H1 (cell line): Measurements from ENCODE around the gene ABCC2. TPM values are rescaled to one million over a fixed set of nuclear protein-coding genes. Genes with fewer than 3 reads are reported as not detected.

ENCODE experiments used
- CTCF ChIA-PET: fragments of 300-600 bp; sonication (Branson Sonifier 250); formaldehyde crosslinking; loops from one replicate; lab custom pipeline; 2021; ENCODE audit not compliant: partially characterized antibody; lab: Charles Lee
- POLR2A ChIA-PET: fragments of 300-600 bp; sonication (Branson Sonifier 250); formaldehyde crosslinking; loops from one replicate; lab custom pipeline; 2021; ENCODE audit warnings: inconsistent platforms; ENCODE audit not compliant: partially characterized antibody; lab: Charles Lee
- DNase-seq, 2 experiments: peaks; one replicate each; pipeline versions ENCODE4 v3.0.0 to v3.0.0-alpha.2; 2010 to 2022; ENCODE audit warnings: low spot score in 2 of 2, low read depth in 1 of 2, mixed read lengths in 1 of 2
- FAIRE-seq: peaks from 2 replicates; lab custom pipeline; 2011; peaks lifted over from hg19 to GRCh38; lab: Jason Lieb, UNC
- H2AFZ ChIP-seq: 2 replicates; pipeline ENCODE4 v1.8.1; 2012; ENCODE audit warnings: low read length, inconsistent platforms
- H2AK5ac ChIP-seq: 2 replicates; pipeline ENCODE4 v1.6.1; 2013; ENCODE audit warnings: low read depth, low read length
- H2BK120ac ChIP-seq: replicated peaks from 2 replicates; pipeline ENCODE3; 2013; ENCODE audit warnings: low read depth, low read length, inconsistent platforms
- H2BK12ac ChIP-seq: 2 replicates; pipeline ENCODE4 v1.6.1; 2013; ENCODE audit warnings: low read depth, low read length
- H2BK15ac ChIP-seq: 2 replicates; pipeline ENCODE4 v1.6.1; 2013; ENCODE audit warnings: low read length
- H2BK20ac ChIP-seq: 2 replicates; pipeline ENCODE4 v1.6.1; 2013; ENCODE audit warnings: low read length
- H2BK5ac ChIP-seq: 2 replicates; pipeline ENCODE4 v1.6.1; 2013; ENCODE audit warnings: low read depth, low read length
- H3K14ac ChIP-seq: 2 replicates; pipeline ENCODE4 v1.6.1; 2013; ENCODE audit warnings: inconsistent platforms; ENCODE audit not compliant: insufficient read length
- H3K18ac ChIP-seq: 2 replicates; pipeline ENCODE4 v1.6.1; 2013; ENCODE audit warnings: low read length; ENCODE audit errors: extremely low read depth
- H3K23ac ChIP-seq: 2 replicates; pipeline ENCODE4 v1.6.1; 2013; ENCODE audit warnings: inconsistent platforms; ENCODE audit not compliant: insufficient read length
- H3K23me2 ChIP-seq: 2 replicates; pipeline ENCODE4 v1.6.1; 2013; ENCODE audit warnings: low read depth, low read length
- H3K27ac ChIP-seq: 2 replicates; pipeline ENCODE4 v1.6.1; 2011; ENCODE audit warnings: low read depth, low read length, inconsistent platforms
- H3K27me3 ChIP-seq, 4 experiments: replicated peaks in 1 of 4; 1 replicate in 1 of 4; 2 replicates in 3 of 4; pipeline versions ENCODE4 v1.6.1 to v1.8.1; 2011 to 2013; ENCODE audit warnings: low read length in 3 of 4, mild to moderate bottlenecking in 3 of 4, inconsistent platforms in 2 of 4, mixed read lengths in 2 of 4, moderate library complexity in 1 of 4; ENCODE audit not compliant: control insufficient read depth in 3 of 4, insufficient read depth in 3 of 4; ENCODE audit errors: extremely low read depth in 1 of 4
- H3K36me3 ChIP-seq, 4 experiments: 2 replicates each; pipeline versions ENCODE4 v1.6.1 to v1.8.1; 2011 to 2013; ENCODE audit warnings: mild to moderate bottlenecking in 4 of 4, low read length in 3 of 4, moderate library complexity in 2 of 4, control low read depth in 1 of 4, inconsistent platforms in 1 of 4; ENCODE audit not compliant: insufficient read depth in 4 of 4, control insufficient read depth in 2 of 4
- H3K4ac ChIP-seq: replicated peaks from 2 replicates; pipeline ENCODE3; 2013; ENCODE audit warnings: low read length, low read depth, mixed read lengths, inconsistent platforms; ENCODE audit not compliant: insufficient read length
- H3K4me1 ChIP-seq, 4 experiments: replicated peaks in 1 of 4; 1 replicate in 1 of 4; 2 replicates in 3 of 4; pipeline versions ENCODE4 v1.6.1 to v1.8.1; 2011 to 2013; ENCODE audit warnings: low read length in 3 of 4, inconsistent platforms in 2 of 4, mixed read lengths in 1 of 4; ENCODE audit not compliant: insufficient read depth in 4 of 4, control insufficient read depth in 3 of 4
- H3K4me2 ChIP-seq, 2 experiments: 2 replicates each; pipeline versions ENCODE4 v1.6.1 to v1.8.1; 2011 to 2013; ENCODE audit warnings: low read depth in 2 of 2, low read length in 2 of 2, control low read depth in 1 of 2, inconsistent platforms in 1 of 2, mild to moderate bottlenecking in 1 of 2; ENCODE audit not compliant: insufficient read depth in 1 of 2
- H3K4me3 ChIP-seq, 4 experiments: fragments of 200-600, 300-600 bp in 1 of 4; sonication (generic), shearing (Covaris generic), sonication (Bioruptor Twin) in 1 of 4; 2 replicates each; pipeline versions ENCODE4 v1.5.1 to v1.8.1; 2011 to 2016; ENCODE audit warnings: low read length in 4 of 4, low read depth in 3 of 4, control low read depth in 2 of 4, inconsistent platforms in 2 of 4, mild to moderate bottlenecking in 2 of 4, mixed read lengths in 1 of 4, moderate library complexity in 1 of 4; ENCODE audit not compliant: insufficient read depth in 2 of 4; ENCODE audit errors: extremely low read depth in 1 of 4
- H3K56ac ChIP-seq: replicated peaks from 2 replicates; pipeline ENCODE3; 2013; ENCODE audit warnings: low read depth, mild to moderate bottlenecking, mixed read lengths, low read length, inconsistent platforms; ENCODE audit not compliant: insufficient read length
- H3K79me1 ChIP-seq: 2 replicates; pipeline ENCODE4 v1.6.1; 2013; ENCODE audit warnings: low read depth, low read length, control low read depth
- H3K79me2 ChIP-seq, 2 experiments: 2 replicates each; pipeline versions ENCODE4 v1.6.1 to v1.8.1; 2012 to 2013; ENCODE audit warnings: low read length in 2 of 2, mild to moderate bottlenecking in 2 of 2, inconsistent platforms in 1 of 2; ENCODE audit not compliant: insufficient read depth in 2 of 2, control insufficient read depth in 1 of 2
- H3K9ac ChIP-seq, 4 experiments: replicated peaks in 1 of 4; 1 replicate in 1 of 4; 2 replicates in 3 of 4; pipeline versions ENCODE4 v1.6.1 to v1.8.1; 2011 to 2013; ENCODE audit warnings: low read depth in 3 of 4, low read length in 3 of 4, control low read depth in 2 of 4, mild to moderate bottlenecking in 2 of 4, moderate library complexity in 2 of 4, inconsistent platforms in 1 of 4; ENCODE audit errors: extremely low read depth in 1 of 4
- H3K9me3 ChIP-seq, 2 experiments: 2 replicates each; pipeline versions ENCODE4 v1.6.1 to v1.8.1; 2012 to 2013; ENCODE audit warnings: mild to moderate bottlenecking in 2 of 2, moderate library complexity in 2 of 2, control low read depth in 1 of 2, inconsistent platforms in 1 of 2, low read depth in 1 of 2, low read length in 1 of 2, mixed read lengths in 1 of 2; ENCODE audit not compliant: insufficient read depth in 2 of 2
- H4K20me1 ChIP-seq, 2 experiments: replicated peaks in 1 of 2; 2 replicates each; pipeline versions ENCODE3 to v1.8.1; 2011 to 2013; ENCODE audit warnings: inconsistent platforms in 2 of 2, low read length in 2 of 2, mild to moderate bottlenecking in 1 of 2; ENCODE audit not compliant: insufficient read depth in 2 of 2, control insufficient read depth in 1 of 2
- H4K5ac ChIP-seq: 2 replicates; pipeline ENCODE4 v1.6.1; 2013; ENCODE audit warnings: low read length, low read depth, mixed read lengths, inconsistent platforms; ENCODE audit not compliant: insufficient read length
- H4K8ac ChIP-seq: 2 replicates; pipeline ENCODE4 v1.8.0; 2013; ENCODE audit warnings: mild to moderate bottlenecking, moderate library complexity, low read length, inconsistent platforms; ENCODE audit not compliant: insufficient read depth; ENCODE audit errors: extremely low read depth
- H4K91ac ChIP-seq: replicated peaks from 2 replicates; pipeline ENCODE3; 2013; ENCODE audit warnings: low read length, mixed read lengths, inconsistent platforms; ENCODE audit not compliant: insufficient read length
- ASH2L ChIP-seq: fragments of 200-600, 300-600 bp; sonication (generic); IDR thresholded peaks from one replicate; pipeline ENCODE4 v1.7.1; 2017; ENCODE audit warnings: low read length
- CBX8 ChIP-seq: fragments of 300-800, 300-1000 bp; sonication (generic); IDR thresholded peaks from 2 replicates; pipeline ENCODE4 v1.7.1; 2016; ENCODE audit warnings: low read depth, low read length, borderline replicate concordance
- E2F6 ChIP-seq: IDR thresholded peaks from 2 replicates; pipeline ENCODE4 v1.6.1; 2012; ENCODE audit warnings: inconsistent platforms
- EGR1 ChIP-seq: IDR thresholded peaks from 2 replicates; pipeline ENCODE4 v1.6.1; 2011; ENCODE audit warnings: low read depth, low read length, borderline replicate concordance
- HDAC2 ChIP-seq, 2 experiments: fragments of 300-600 bp in 1 of 2; sonication (generic) in 1 of 2; IDR thresholded peaks; 2 replicates each; pipeline ENCODE4 v1.6.1; 2011 to 2012; ENCODE audit warnings: low read depth in 2 of 2, low read length in 2 of 2, mild to moderate bottlenecking in 2 of 2, moderate library complexity in 2 of 2, borderline replicate concordance in 1 of 2, inconsistent platforms in 1 of 2
- NANOG ChIP-seq: IDR thresholded peaks from 2 replicates; pipeline ENCODE4 v1.6.1; 2011; ENCODE audit warnings: low read length, low read depth, mild to moderate bottlenecking, inconsistent platforms; ENCODE audit not compliant: insufficient read depth, poor library complexity, severe bottlenecking
- PHF8 ChIP-seq: fragments of 200-600 bp; sonication (generic); conservative IDR thresholded peaks from 2 replicates; pipeline ENCODE4 v1.7.1; 2012; ENCODE audit warnings: low read depth, mild to moderate bottlenecking, inconsistent platforms, low read length, moderate library complexity
- RFX5 ChIP-seq: IDR thresholded peaks from 2 replicates; pipeline ENCODE4 v1.6.1; 2011; ENCODE audit warnings: low read depth, low read length, improper control_type of control experiment, borderline replicate concordance
- SRF ChIP-seq: IDR thresholded peaks from 2 replicates; pipeline ENCODE4 v1.6.1; 2011; ENCODE audit warnings: mild to moderate bottlenecking, low read depth, low read length, moderate library complexity
- TBP ChIP-seq: IDR thresholded peaks from 2 replicates; pipeline ENCODE4 v1.6.1; 2011; ENCODE audit warnings: low read depth, low read length, improper control_type of control experiment
- TCF12 ChIP-seq: IDR thresholded peaks from 2 replicates; pipeline ENCODE4 v1.6.1; 2011; ENCODE audit warnings: low read depth, mild to moderate bottlenecking, low read length
- USF2 ChIP-seq: IDR thresholded peaks from 2 replicates; pipeline ENCODE4 v1.6.1; 2011; ENCODE audit warnings: low read length, improper control_type of control experiment
- WGBS, 2 experiments: shearing (Covaris generic) in 1 of 2; methylation state at CpG; one replicate each; pipeline versions ENCODE4 v1.1.6 to v1.1.7; 2013 to 2015; ENCODE audit warnings: low lambda C conversion rate in 2 of 2, mixed read lengths in 2 of 2, inconsistent platforms in 1 of 2, low coverage in 1 of 2, missing lambda C conversion rate in 1 of 2; ENCODE audit not compliant: insufficient replicate concordance in 2 of 2, insufficient coverage in 1 of 2, insufficient read length in 1 of 2; ENCODE audit errors: extremely low coverage in 1 of 2, missing lambda C conversion rate in 1 of 2; 5-methylcytosine and 5-hydroxymethylcytosine counted together
- polyA plus RNA-seq, 7 experiments: library from polyadenylated mRNA; depleted of rRNA in 3 of 7; stranded (reverse) in 5 of 7; unstranded in 2 of 7; fragments of >200 nt in 5 of 7; fragments of 200-250 nt in 2 of 7; gene quantifications; 1 replicate in 5 of 7; 2 replicates in 1 of 7; 4 replicates in 1 of 7; pipeline versions ENCODE4 v1.2.1 to v1.2.3, GENCODE V29; 2011 to 2013; ENCODE audit warnings: missing spikeins in 2 of 7, mixed read lengths in 2 of 7
- total RNA-seq: library from RNA; stranded (reverse); fragmentation: NEBNext Ultra II Directional; extraction: Animal tissue kit (Norgen Biotek cat#: 25700); gene quantifications from 2 replicates; pipeline ENCODE4 v1.2.1, GENCODE V29; 2021

Gene ABCC2
- total and polyA plus RNA-seq, 2 of the 8 experiments (the other 6 are each of a cell fraction or from before 2014, with no cell fraction given) = 0.74 to 1.1 TPM

GRCh38 chr10:99851825-99852224 is 69.4 kb downstream of the ABCC2 start:
- H4K8ac ChIP-seq = no peak overlapping the region
- H3K27me3 ChIP-seq = no peaks in the 10 kb centered on the region
- no peak overlapping the region for H4K91ac ChIP-seq
- no peaks in the 10 kb centered on the region for H3K9me3 ChIP-seq
- no peak overlapping the region for H3K14ac ChIP-seq
- H3K23me2 ChIP-seq = no peaks in the 10 kb centered on the region
- H3K56ac ChIP-seq = no peak overlapping the region
- no peak overlapping the region for H2BK5ac ChIP-seq
- ChIA-PET POLR2A (no interaction called here), CTCF (interaction anchor here (1.0 to 3.5 kb wide), 7 partner anchors 8 to 581 kb away, joined by 3 to 17 read pairs (median 4); partner anchors contain the start of gene DNMBP)
- no peaks in the 10 kb centered on the region for H3K79me2 ChIP-seq
- H3K4me1 ChIP-seq = peaks cover 8 to 25% (median 20%) of the 10 kb centered on the region in 4 experiments; a peak in 6 of 7 replicates
- WGBS, 2 experiments = 91% methylated on average over 3 of the region's 3 CpGs; no CpG with 5 or more reads in 1 of the 2 experiments
- no peak overlapping the region for H2AK5ac ChIP-seq
- DNase-seq (no peak), FAIRE-seq (no peak)
- TF ChIP-seq TBP (no peak), SRF (no peak), EGR1 (no peak), PHF8 (no peak), NANOG (no peak), USF2 (no peak), ASH2L (no peak), E2F6 (no peak), CBX8 (no peak), TCF12 (no peak), RFX5 (no peak), HDAC2 (IDR thresholded peaks at IDR 0.05; ENCODE audit: borderline replicate concordance in 1 of 2, low read depth in 2 of 2, low read length in 2 of 2) (no peak)
- no peaks in the 10 kb centered on the region for H3K79me1 ChIP-seq
- no peak overlapping the region for H2BK15ac ChIP-seq
- no peak overlapping the region for H2AFZ ChIP-seq
- H3K23ac ChIP-seq = no peak overlapping the region
- H3K9ac ChIP-seq = no peak overlapping the region
- H4K5ac ChIP-seq = no peak overlapping the region
- no peak overlapping the region for H3K18ac ChIP-seq
- H3K4ac ChIP-seq = no peak overlapping the region
- H2BK12ac ChIP-seq = no peak overlapping the region
- H3K36me3 ChIP-seq = no peaks in the 10 kb centered on the region
- H2BK20ac ChIP-seq = no peak overlapping the region
- no peak overlapping the region for H2BK120ac ChIP-seq
- no peaks in the 10 kb centered on the region for H4K20me1 ChIP-seq
- H3K4me2 ChIP-seq = no peak overlapping the region
- H3K27ac ChIP-seq = no peak overlapping the region
- H3K4me3 ChIP-seq = no peak overlapping the region
